Duodenal mucosa (tissue), 2 donors: ENCODE data around the gene NOL3.

Experiments
- H3K27ac ChIP-seq: one replicate; pipeline ENCODE4 v1.7.0; 2013; ENCODE audit warnings: low read depth, low read length
- H3K27me3 ChIP-seq, 2 donors: one replicate each; pipeline ENCODE4 v1.7.0; 2013; ENCODE audit warnings: low read length in 2 of 2, control low read depth in 1 of 2; ENCODE audit not compliant: insufficient read depth in 2 of 2, control insufficient read depth in 1 of 2
- H3K36me3 ChIP-seq, 2 donors: one replicate each; pipeline ENCODE4 v1.7.0; 2013; ENCODE audit warnings: low read length in 2 of 2, control low read depth in 1 of 2; ENCODE audit not compliant: insufficient read depth in 2 of 2, control insufficient read depth in 1 of 2
- H3K4me1 ChIP-seq, 2 donors: one replicate each; pipeline ENCODE4 v1.7.0; 2013; ENCODE audit warnings: low read length in 2 of 2, control low read depth in 1 of 2; ENCODE audit not compliant: insufficient read depth in 2 of 2, control insufficient read depth in 1 of 2
- H3K4me3 ChIP-seq, 2 donors: one replicate each; pipeline ENCODE4 v1.7.0; 2013; ENCODE audit warnings: low read length in 2 of 2, low read depth in 1 of 2
- H3K9ac ChIP-seq, 2 donors: one replicate each; pipeline ENCODE4 v1.7.0; 2013; ENCODE audit warnings: low read length in 2 of 2, low read depth in 1 of 2
- H3K9me3 ChIP-seq, 2 donors: one replicate each; pipeline ENCODE4 v1.7.0; 2013; ENCODE audit warnings: low read length in 2 of 2, control low read depth in 1 of 2; ENCODE audit not compliant: control insufficient read depth in 1 of 2

NOL3 gene

GRCh38 chr16:67213197-67214019 is 43.1 kb downstream of the NOL3 start:
- peaks cover 6 to 22% of the 10 kb centered on the region in 2 donors for H3K4me1 ChIP-seq
- no peaks in the 10 kb centered on the region for H3K27me3 ChIP-seq
- H3K4me3 ChIP-seq = no peak overlapping the region
- no peak overlapping the region for H3K27ac ChIP-seq
- no peaks in the 10 kb centered on the region for H3K9me3 ChIP-seq
- H3K9ac ChIP-seq = no peak overlapping the region
- H3K36me3 ChIP-seq = no peaks in the 10 kb centered on the region

GRCh38 chr16:67215706-67216105 is 45.4 kb downstream of the NOL3 start:
- Histone ChIP-seq H3K36me3 (no peaks in the 10 kb centered on the region), H3K27ac (no peak overlapping the region), H3K4me1 (peaks cover 6 to 22% of the 10 kb centered on the region in 2 donors), H3K27me3 (no peaks in the 10 kb centered on the region), H3K9ac (no peak overlapping the region), H3K9me3 (no peaks in the 10 kb centered on the region), H3K4me3 (no peak overlapping the region)

GRCh38 chr16:67216612-67217490 is 46.5 kb downstream of the NOL3 start:
- no peak overlapping the region for H3K27ac ChIP-seq
- no peak overlapping the region for H3K9ac ChIP-seq
- H3K4me1 ChIP-seq = peaks cover 6 to 22% of the 10 kb centered on the region in 2 donors
- H3K4me3 ChIP-seq = peak overlapping the region in 1 of 2 donors; percentile 20
- H3K36me3 ChIP-seq = no peaks in the 10 kb centered on the region
- H3K27me3 ChIP-seq = no peaks in the 10 kb centered on the region
- H3K9me3 ChIP-seq = no peaks in the 10 kb centered on the region

GRCh38 chr16:67223992-67224391 is 53.7 kb downstream of the NOL3 start:
- peaks cover 4 to 11% of the 10 kb centered on the region in 2 donors for H3K36me3 ChIP-seq
- H3K9me3 ChIP-seq = no peaks in the 10 kb centered on the region
- no peak overlapping the region for H3K4me3 ChIP-seq
- peaks cover 41 to 43% of the 10 kb centered on the region in 2 donors for H3K4me1 ChIP-seq
- H3K27ac ChIP-seq = no peak overlapping the region
- peak overlapping the region in 1 of 2 donors; percentile 17 for H3K9ac ChIP-seq
- H3K27me3 ChIP-seq = no peaks in the 10 kb centered on the region
